ENCODE measurements around the gene RASSF5.

RASSF5 gene

GRCh38 chr1:206484901-206485300 lies 22.4 kb upstream of the RASSF5 start:
- TF ChIP-seq, protein P1, sequence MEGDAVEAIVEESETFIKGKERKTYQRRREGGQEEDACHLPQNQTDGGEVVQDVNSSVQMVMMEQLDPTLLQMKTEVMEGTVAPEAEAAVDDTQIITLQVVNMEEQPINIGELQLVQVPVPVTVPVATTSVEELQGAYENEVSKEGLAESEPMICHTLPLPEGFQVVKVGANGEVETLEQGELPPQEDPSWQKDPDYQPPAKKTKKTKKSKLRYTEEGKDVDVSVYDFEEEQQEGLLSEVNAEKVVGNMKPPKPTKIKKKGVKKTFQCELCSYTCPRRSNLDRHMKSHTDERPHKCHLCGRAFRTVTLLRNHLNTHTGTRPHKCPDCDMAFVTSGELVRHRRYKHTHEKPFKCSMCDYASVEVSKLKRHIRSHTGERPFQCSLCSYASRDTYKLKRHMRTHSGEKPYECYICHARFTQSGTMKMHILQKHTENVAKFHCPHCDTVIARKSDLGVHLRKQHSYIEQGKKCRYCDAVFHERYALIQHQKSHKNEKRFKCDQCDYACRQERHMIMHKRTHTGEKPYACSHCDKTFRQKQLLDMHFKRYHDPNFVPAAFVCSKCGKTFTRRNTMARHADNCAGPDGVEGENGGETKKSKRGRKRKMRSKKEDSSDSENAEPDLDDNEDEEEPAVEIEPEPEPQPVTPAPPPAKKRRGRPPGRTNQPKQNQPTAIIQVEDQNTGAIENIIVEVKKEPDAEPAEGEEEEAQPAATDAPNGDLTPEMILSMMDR (conservative IDR thresholded peaks at IDR 0.05), result no peak
- H3K27ac ChIP-seq, result no peak overlapping the region

DNA sequence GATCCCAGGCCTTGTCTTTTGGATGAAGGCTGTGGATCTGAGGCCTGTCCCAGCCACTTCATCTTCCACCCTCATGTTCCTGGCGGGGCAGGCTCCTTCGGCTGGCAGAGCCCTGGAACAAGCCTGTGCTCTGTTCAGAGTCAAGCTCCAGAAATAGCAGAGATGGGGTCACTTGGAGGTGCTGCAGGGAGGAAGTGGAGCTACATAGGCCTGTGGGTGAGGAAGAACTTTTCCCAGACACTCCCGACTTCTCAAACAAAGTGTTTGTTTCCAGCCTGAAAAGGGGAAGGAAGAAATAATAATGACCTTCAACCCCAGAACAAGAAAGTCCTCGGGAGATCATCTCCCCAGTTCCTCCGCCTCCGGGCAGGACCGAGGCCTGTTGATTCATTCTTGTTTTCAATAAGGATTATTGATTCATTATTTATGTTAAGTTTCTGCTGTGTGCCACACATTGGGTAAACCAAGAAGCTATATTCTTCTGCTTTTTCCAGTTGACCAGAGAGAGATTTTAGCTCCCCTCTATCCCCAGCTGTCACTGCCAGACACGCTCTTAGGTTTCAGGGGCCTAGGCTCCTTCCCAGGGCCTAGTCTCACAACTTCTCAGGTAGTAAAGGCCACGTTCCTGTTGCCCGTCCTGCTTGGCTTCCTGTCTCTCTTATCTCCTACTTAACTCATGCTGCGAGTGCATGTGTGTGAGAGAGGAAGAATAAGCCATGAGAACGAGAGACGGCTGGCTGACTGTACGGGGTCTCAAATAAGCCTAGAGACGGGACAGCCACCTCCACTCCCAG lies 20.1 kb upstream of the RASSF5 start:
- no peak overlapping the region for H3K27ac ChIP-seq
- TF ChIP-seq, protein P1 (conservative IDR thresholded peaks at IDR 0.05), result no peak

DNA sequence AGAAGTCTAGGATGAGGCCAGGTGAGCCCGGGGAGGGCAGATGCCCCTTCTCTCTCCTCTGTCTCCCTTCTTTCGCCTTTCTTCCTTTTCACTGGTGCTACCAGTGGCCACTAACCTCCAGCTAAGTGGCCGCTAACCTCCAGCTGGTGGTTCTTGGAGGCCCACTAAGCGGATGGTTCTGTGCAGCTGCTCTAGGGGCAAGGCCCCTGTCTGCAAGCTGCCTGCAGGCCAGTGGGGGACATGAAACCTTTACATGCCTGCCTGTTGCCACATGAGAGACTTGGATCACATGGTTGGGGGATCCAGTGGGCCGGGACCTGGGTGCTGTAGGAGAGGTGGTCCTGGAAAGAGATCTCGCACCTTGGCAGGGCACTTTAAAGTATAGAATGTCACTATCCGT lies 19.4 kb upstream of the RASSF5 start:
- no peak overlapping the region for H3K27ac ChIP-seq
- TF ChIP-seq, protein P1 (conservative IDR thresholded peaks at IDR 0.05), result no peak

GRCh38 chr1:206488466-206488865 lies 18.9 kb upstream of the RASSF5 start:
- H3K27ac ChIP-seq, result no peak overlapping the region

DNA sequence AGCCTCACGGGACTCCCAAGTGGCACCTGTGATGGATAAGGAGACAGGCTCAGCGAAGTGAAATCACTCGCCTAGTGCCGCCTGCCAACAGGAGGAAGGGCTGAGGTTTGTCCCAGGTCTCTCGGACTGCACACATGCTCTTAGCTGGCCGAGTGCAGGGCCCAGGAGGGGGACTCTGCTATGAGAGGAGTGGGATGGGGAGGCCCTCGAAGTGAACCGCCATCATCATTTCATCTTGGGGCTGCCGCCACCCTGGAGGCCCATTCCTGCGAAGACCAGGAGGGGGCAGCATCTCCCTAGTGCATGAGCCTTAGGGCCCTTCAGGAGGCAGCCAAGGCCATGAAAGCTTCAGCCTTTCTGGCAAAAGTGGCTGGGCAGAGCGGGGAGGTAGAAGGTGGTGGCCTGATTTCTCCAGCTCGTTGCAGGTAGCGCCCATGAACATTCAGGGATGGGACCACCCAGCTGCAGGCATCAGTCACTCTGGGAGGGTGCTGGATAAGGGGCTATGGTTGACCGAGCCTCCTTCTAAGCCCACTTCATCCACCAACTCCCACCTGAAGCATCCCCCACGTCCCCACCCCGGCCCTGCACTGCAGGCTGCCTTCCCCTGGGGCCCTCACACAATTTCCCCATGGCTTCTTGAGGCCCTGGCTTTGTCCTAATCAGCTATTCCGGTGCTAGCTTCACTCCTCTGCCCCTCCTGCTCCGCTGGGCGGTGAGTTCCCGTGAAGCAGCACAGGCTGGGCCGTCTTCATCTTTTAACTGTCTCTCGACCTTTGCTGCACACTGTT lies 17.2 kb upstream of the RASSF5 start:
- H3K27ac ChIP-seq, result no peak overlapping the region
- TF ChIP-seq, protein P1 (conservative IDR thresholded peaks at IDR 0.05), result peak; percentile 96

More at GRCh38 chr1:206488466-206488865, 18.9 kb upstream of the RASSF5 start:
- TF ChIP-seq, protein P1 (conservative IDR thresholded peaks at IDR 0.05), result no peak

- H3K27ac ChIP-seq, result no peak overlapping the region
- TF ChIP-seq, protein P1 (conservative IDR thresholded peaks at IDR 0.05), result no peak
Observed at GRCh38 chr1:206490771-206491405, 16.4 kb upstream of the RASSF5 start.

DNA sequence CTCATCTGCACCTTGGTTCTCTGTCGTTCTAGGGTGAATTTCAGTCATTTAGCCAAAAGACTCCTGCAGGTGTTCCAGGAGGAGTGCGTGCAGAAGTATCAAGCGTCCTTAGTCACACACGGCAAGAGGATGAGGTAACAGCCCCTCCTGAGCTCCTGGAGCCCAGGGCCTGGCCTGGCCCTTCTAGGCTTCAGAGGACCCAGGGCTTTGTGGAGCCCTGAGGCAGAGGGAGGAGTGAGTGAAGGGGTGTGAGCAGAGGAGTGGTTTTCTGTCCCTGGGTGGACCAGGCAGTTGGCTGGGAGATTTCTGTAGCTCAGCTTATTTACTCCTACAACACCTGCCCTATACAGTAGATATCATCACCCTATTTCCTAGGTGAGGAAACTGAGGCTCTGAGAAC lies 15.7 kb upstream of the RASSF5 start:
- no peak overlapping the region for H3K27ac ChIP-seq
- TF ChIP-seq, protein P1 (conservative IDR thresholded peaks at IDR 0.05), result no peak

Data from VCaP (cell line).